ENCODE measurements around the gene CPNE7. TPM values are rescaled to one million over a fixed set of nuclear protein-coding genes. Genes with fewer than 3 reads are reported as not detected.

The CPNE7 gene
- total RNA-seq, 1 donor from 2014 or later, result 5.5 TPM

DNA sequence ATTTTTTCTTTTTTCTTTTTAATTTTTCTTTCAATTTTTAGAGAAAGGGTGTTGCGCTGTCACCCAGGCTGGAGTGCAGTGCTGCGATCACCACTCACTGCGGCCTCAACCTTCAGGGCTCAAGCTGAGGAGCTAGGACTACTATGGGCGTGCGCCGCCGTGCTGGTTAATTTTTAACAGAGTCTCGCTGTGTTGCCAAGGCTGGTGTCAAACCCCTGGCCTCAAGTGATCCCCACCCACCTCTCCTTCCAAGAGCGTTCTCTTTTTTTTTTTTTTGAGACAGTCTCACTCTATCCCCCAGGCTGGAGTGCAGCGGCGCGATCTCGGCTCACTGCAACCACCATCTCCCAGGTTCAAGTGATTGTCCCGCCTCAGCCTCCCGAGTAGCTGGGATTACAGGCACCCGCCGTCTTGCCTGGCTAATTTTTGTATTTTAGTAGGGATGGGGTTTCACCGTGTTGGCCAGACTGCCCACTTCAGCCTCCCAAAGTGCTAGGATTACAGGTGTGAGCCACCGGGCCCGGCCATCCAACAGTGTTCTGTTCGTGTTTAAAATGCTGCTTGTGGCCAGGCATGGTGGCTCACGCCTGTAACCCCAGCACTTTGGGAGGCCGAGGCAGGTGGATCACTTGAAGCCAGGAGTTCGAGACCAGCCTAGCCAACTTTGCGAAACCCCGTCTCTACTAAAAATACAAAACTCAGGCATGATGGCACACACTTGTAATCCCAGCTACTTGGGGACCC is 29.6 kb upstream of the CPNE7 start:
- H3K27me3 Mint-ChIP-seq (ENCODE audit: unreplicated experiment), result peaks cover 6% of the 10 kb centered on the region
- H3K27ac Mint-ChIP-seq (ENCODE audit: unreplicated experiment), result no peak overlapping the region
- no peaks in the 10 kb centered on the region for H3K9me3 Mint-ChIP-seq (ENCODE audit: unreplicated experiment)
- no peak overlapping the region for H3K4me3 Mint-ChIP-seq (ENCODE audit: unreplicated experiment)
- no peak for DNase-seq (ENCODE audit: low spot score)
- H3K36me3 Mint-ChIP-seq (ENCODE audit: low read depth, unreplicated experiment), result peaks cover 48% of the 10 kb centered on the region
- H3K4me1 Mint-ChIP-seq (ENCODE audit: unreplicated experiment), result no peaks in the 10 kb centered on the region
- TF ChIP-seq, protein P1, sequence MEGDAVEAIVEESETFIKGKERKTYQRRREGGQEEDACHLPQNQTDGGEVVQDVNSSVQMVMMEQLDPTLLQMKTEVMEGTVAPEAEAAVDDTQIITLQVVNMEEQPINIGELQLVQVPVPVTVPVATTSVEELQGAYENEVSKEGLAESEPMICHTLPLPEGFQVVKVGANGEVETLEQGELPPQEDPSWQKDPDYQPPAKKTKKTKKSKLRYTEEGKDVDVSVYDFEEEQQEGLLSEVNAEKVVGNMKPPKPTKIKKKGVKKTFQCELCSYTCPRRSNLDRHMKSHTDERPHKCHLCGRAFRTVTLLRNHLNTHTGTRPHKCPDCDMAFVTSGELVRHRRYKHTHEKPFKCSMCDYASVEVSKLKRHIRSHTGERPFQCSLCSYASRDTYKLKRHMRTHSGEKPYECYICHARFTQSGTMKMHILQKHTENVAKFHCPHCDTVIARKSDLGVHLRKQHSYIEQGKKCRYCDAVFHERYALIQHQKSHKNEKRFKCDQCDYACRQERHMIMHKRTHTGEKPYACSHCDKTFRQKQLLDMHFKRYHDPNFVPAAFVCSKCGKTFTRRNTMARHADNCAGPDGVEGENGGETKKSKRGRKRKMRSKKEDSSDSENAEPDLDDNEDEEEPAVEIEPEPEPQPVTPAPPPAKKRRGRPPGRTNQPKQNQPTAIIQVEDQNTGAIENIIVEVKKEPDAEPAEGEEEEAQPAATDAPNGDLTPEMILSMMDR (IDR thresholded peaks at IDR 0.05; ENCODE audit: unreplicated experiment), result no peak

DNA sequence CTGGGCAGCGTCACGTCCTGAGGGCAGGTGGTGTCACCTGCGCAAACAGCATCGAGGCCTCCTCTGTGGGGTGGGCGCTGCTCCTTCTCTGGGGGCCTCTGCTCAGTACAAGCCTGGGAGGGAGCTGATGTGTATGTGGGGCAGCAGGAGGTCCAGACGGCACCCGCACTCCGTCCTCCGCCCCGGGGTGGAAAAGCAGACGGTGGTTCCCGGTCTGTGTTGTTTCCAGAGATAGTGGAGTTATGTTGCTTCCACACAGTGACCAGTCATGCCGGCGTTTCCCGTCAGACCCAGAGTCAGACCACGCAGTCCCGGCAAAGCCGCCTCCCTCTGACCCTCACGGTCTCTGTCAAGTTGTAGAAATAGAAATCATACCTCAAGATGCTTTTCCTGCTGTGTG is 28.8 kb upstream of the CPNE7 start:
- peaks cover 2% of the 10 kb centered on the region for H3K27me3 Mint-ChIP-seq (ENCODE audit: unreplicated experiment)

DNA sequence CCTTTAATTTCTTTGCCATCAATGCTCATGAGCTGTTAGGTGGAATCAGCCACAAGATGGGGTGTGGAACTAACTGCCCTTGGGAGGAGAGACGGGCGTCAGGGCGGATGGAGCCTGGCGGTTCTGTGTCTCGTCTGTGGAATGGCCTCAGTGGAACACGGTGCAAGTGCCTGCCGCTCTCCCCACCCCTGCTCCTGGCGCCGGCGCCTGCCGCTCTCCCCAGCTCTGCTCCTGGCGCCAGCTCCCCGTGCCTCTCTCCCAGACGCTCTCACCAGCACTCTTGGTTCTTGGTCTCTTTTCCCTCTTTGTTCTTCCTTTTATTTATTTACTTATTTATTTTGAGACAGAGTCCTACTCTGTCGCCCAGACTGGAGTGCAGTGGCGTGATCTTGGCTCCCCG is 28.3 kb upstream of the CPNE7 start:
- Mint-ChIP-seq H3K27me3 (ENCODE audit: unreplicated experiment) (peaks cover 2% of the 10 kb centered on the region), H3K4me1 (ENCODE audit: unreplicated experiment) (no peaks in the 10 kb centered on the region), H3K27ac (ENCODE audit: unreplicated experiment) (peak overlapping the region; percentile 13), H3K36me3 (ENCODE audit: low read depth, unreplicated experiment) (peaks cover 49% of the 10 kb centered on the region), H3K9me3 (ENCODE audit: unreplicated experiment) (no peaks in the 10 kb centered on the region), H3K4me3 (ENCODE audit: unreplicated experiment) (peak overlapping the region; percentile 56)
- no peak for DNase-seq (ENCODE audit: low spot score)
- TF ChIP-seq, protein P1 (IDR thresholded peaks at IDR 0.05; ENCODE audit: unreplicated experiment), result no peak

More for the DNA sequence above, 28.8 kb upstream of the CPNE7 start:
- H3K4me1 Mint-ChIP-seq (ENCODE audit: unreplicated experiment), result no peaks in the 10 kb centered on the region
- TF ChIP-seq, protein P1 (IDR thresholded peaks at IDR 0.05; ENCODE audit: unreplicated experiment), result no peak
- H3K36me3 Mint-ChIP-seq (ENCODE audit: low read depth, unreplicated experiment), result peaks cover 48% of the 10 kb centered on the region
- H3K27ac Mint-ChIP-seq (ENCODE audit: unreplicated experiment), result no peak overlapping the region
- peak overlapping the region; percentile 56 for H3K4me3 Mint-ChIP-seq (ENCODE audit: unreplicated experiment)
- DNase-seq (ENCODE audit: low spot score), result no peak
- no peaks in the 10 kb centered on the region for H3K9me3 Mint-ChIP-seq (ENCODE audit: unreplicated experiment)

GRCh38 chr16:89547860-89548259 is 27.7 kb upstream of the CPNE7 start:
- TF ChIP-seq, protein P1 (IDR thresholded peaks at IDR 0.05; ENCODE audit: unreplicated experiment), result no peak
- Mint-ChIP-seq H3K36me3 (ENCODE audit: low read depth, unreplicated experiment) (peaks cover 50% of the 10 kb centered on the region), H3K4me3 (ENCODE audit: unreplicated experiment) (no peak overlapping the region), H3K27me3 (ENCODE audit: unreplicated experiment) (peaks cover 2% of the 10 kb centered on the region), H3K4me1 (ENCODE audit: unreplicated experiment) (no peaks in the 10 kb centered on the region), H3K27ac (ENCODE audit: unreplicated experiment) (no peak overlapping the region), H3K9me3 (ENCODE audit: unreplicated experiment) (no peaks in the 10 kb centered on the region)
- no peak for DNase-seq (ENCODE audit: low spot score)

GRCh38 chr16:89548344-89549006 is 27.1 kb upstream of the CPNE7 start:
- peaks cover 2% of the 10 kb centered on the region for H3K27me3 Mint-ChIP-seq (ENCODE audit: unreplicated experiment)
- no peak overlapping the region for H3K27ac Mint-ChIP-seq (ENCODE audit: unreplicated experiment)
- no peaks in the 10 kb centered on the region for H3K4me1 Mint-ChIP-seq (ENCODE audit: unreplicated experiment)
- no peak overlapping the region for H3K4me3 Mint-ChIP-seq (ENCODE audit: unreplicated experiment)
- no peaks in the 10 kb centered on the region for H3K9me3 Mint-ChIP-seq (ENCODE audit: unreplicated experiment)
- H3K36me3 Mint-ChIP-seq (ENCODE audit: low read depth, unreplicated experiment), result peaks cover 50% of the 10 kb centered on the region
- TF ChIP-seq, protein P1 (IDR thresholded peaks at IDR 0.05; ENCODE audit: unreplicated experiment), result no peak
- no peak for DNase-seq (ENCODE audit: low spot score)
